AG09309 (cell line): ENCODE data around the gene RAB44.

ENCODE experiments used
- DNase-seq: peaks from one replicate; pipeline ENCODE4 v3.0.0-alpha.2; 2010; ENCODE audit warnings: low read depth
- H3K4me3 ChIP-seq: 2 replicates; pipeline ENCODE4 v1.5.1; 2011; ENCODE audit warnings: mild to moderate bottlenecking, low read depth, low read length, moderate library complexity; ENCODE audit not compliant: control insufficient read depth
- TF ChIP-seq, protein P1 (sequence below): IDR thresholded peaks from 2 replicates; pipeline ENCODE4 v1.5.1; 2011; ENCODE audit warnings: mild to moderate bottlenecking, low read depth, low read length, inconsistent platforms; ENCODE audit not compliant: insufficient read depth, control insufficient read depth; ENCODE audit errors: missing control alignments

RAB44 gene

DNA sequence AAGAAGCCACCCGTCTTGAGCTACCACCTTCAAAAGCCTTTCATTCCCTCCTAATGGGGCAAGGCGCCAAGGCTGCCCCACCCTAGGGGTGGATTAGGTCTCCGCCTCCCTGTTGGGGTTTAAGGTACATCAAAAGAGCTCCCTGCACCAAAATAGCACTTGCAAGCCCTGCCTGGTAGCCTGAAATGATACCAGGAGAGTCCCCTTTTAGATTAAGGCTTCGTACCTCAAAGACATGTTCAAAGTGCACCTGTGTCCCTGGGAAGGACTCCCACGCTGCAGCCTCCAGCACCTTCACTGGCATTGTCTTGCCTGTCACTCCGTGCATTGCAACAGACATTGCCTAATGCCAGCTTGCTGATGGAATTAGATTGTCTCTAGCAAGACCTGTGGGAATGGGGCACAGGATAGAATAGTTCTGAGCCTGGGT is 34.8 kb upstream of the RAB44 start:
- TF ChIP-seq, protein P1, sequence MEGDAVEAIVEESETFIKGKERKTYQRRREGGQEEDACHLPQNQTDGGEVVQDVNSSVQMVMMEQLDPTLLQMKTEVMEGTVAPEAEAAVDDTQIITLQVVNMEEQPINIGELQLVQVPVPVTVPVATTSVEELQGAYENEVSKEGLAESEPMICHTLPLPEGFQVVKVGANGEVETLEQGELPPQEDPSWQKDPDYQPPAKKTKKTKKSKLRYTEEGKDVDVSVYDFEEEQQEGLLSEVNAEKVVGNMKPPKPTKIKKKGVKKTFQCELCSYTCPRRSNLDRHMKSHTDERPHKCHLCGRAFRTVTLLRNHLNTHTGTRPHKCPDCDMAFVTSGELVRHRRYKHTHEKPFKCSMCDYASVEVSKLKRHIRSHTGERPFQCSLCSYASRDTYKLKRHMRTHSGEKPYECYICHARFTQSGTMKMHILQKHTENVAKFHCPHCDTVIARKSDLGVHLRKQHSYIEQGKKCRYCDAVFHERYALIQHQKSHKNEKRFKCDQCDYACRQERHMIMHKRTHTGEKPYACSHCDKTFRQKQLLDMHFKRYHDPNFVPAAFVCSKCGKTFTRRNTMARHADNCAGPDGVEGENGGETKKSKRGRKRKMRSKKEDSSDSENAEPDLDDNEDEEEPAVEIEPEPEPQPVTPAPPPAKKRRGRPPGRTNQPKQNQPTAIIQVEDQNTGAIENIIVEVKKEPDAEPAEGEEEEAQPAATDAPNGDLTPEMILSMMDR: no peak
- no peak for DNase-seq
- H3K4me3 ChIP-seq: no peak overlapping the region

DNA sequence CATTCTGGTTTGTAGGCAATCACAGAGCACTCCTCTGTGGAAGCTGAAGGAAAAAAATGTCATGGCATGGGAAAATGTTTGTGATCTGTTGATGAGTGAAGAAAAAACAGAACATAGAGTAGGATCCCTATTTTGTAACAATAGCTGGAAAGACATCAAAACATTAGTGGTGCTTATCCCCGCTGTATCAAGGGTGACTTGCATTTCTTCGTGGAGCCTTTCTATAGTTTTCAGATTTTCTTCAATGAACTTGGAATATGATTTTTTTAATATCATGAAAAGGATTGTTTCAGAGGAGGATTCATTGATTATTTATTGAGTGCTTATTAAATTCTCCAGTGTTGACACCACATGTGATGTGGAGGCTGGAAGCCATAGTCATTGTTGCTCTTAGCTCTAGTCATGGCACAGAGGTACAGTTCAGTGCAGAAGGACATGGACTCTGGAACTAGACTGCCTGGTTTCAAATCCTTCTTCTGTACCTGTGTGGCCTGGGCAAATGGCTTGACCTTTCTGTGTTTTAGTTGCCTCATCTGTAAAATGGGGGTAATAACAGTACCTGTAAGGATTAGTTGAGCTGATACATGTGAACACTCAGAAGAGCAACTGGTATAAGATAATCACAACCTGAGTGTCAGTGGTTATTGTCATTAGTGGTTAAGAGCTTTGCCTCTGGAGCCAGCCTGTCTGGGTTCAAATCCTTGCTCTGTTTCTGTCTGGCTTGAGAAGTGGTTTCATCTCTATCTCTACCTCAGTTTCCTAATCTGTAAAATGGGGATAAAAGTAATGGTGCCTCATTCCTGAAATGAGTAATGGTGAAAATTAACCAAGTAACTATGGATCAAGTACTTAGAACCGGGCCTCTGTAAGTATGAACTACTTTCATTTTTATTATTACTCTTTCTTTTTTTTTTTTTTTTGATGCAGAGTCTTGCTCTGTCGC is 33.9 kb upstream of the RAB44 start:
- DNase-seq: no peak
- H3K4me3 ChIP-seq: no peak overlapping the region
- TF ChIP-seq, protein P1: no peak

DNA sequence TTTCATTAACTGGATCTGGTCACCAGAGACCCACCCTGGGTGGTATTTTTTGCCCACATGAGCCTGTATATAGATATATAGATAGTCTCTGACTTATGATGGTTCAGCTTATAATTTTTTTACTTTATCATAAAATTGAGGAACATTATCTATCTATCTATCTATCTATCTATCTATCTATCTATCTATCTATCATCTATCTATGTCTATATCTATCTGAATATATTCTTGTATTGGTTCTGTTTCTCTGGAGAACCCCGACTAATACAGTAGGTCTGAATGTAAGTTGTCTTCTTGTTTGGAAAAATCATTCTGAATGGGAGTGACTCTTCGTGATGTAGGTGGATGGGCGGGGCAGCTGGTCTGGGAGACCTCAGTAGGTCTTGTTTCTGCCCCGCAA is 32.4 kb upstream of the RAB44 start:
- TF ChIP-seq, protein P1: no peak
- no peak for DNase-seq
- H3K4me3 ChIP-seq: no peak overlapping the region

DNA sequence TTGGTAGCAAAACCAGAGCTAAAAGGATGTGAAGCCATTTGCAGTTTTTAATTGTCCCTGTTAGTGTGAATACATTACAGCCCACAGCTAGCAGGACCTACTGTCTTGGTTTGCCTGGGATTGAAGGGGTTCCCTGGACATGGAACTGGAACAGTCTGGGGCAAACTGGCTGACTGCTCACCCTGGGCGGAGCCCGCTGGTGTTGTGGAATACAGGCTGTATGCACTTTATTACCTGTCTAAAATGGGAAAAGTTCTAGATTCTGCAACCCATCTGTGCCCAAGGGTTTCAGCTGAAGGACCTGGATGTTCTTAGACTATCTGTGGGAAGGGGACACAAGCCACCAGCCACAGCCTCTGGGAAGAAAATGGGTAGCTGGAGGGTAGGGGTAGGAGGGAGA is 31.3 kb upstream of the RAB44 start:
- H3K4me3 ChIP-seq: no peak overlapping the region
- TF ChIP-seq, protein P1: no peak
- DNase-seq: no peak

DNA sequence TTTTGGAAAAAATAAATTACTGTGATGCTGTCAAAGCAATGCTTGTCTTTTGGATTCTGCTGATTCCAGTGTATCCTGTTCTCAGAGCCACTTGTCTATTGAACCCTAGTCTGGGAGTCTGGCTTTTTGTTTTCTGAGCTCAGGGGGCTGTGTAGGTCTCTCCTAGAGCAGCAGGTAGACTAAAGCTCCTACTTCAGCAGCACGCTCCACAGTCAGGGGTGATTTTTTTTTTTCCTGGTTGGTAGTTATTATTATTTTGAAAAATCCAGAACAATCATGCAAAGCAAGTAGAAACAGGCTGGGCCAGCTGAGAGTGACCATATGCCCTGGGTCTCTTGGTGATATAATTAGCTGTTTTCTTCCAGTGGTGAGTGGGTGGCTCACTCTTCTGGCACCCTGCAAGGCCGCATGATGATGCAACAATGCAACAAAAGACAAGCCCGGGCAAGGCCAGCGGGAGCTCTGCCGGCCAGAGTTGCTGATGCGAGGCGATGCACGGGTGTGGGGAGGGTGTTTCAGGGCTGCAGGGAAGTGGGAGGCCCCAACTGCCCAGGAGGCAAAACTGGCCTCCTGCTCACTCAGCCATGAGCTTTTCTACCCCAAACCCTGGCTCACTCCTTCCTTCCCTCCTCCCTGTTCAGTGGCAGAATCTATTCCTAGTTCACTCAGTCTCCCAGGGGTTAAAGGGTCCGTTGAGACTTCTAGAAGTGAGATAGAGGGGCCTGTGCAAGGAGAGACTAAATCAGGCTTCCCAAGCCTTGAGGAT is 30.6 kb upstream of the RAB44 start:
- DNase-seq: peak; percentile 90
- H3K4me3 ChIP-seq: no peak overlapping the region
- TF ChIP-seq, protein P1: no peak

DNA sequence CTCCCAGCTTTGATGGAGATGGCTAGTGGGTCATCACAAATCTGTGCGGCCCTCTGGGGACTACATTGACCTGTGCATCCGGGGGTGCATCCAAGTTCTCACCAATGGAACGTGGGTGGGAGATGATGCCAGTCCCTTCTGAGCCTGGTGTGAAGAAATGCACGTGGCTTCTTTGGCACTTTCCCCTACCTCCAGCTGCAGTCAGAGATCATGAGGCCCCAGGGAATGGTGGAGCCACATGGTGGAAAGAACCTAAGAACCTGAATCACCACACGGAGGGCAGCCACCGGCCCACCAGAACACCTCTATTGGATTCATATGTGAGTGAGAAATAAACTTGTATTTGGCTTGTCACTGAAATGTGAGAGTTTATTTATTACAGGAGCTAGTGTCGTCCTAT is 29.0 kb upstream of the RAB44 start:
- TF ChIP-seq, protein P1: no peak
- DNase-seq: no peak
- no peak overlapping the region for H3K4me3 ChIP-seq
